H9 (cell line): Measurements from ENCODE around the gene HECW1. TPM values are rescaled to one million over a fixed set of nuclear protein-coding genes. Genes with fewer than 3 reads are reported as not detected.

Source experiments
- DNase-seq: peaks from one replicate; pipeline ENCODE4 v3.0.0-alpha.2; 2017
- H2AFZ ChIP-seq: one replicate; pipeline ENCODE4 v1.6.1; 2013; ENCODE audit warnings: mild to moderate bottlenecking, low read length, control low read depth, moderate library complexity
- H2AK5ac ChIP-seq: 2 replicates; pipeline ENCODE4 v1.6.1; 2013; ENCODE audit warnings: low read length, control low read depth, mixed read lengths; ENCODE audit not compliant: insufficient read length
- H2BK120ac ChIP-seq: one replicate; pipeline ENCODE4 v1.6.1; 2013; ENCODE audit warnings: low read depth, mild to moderate bottlenecking, low read length, control low read depth, inconsistent platforms; ENCODE audit not compliant: poor library complexity, severe bottlenecking
- H2BK12ac ChIP-seq: 2 replicates; pipeline ENCODE4 v1.6.1; 2013; ENCODE audit warnings: low read length, control low read depth, mixed read lengths, low read depth; ENCODE audit not compliant: insufficient read length
- H2BK15ac ChIP-seq: 2 replicates; pipeline ENCODE4 v1.6.1; 2013; ENCODE audit warnings: low read depth, low read length, control low read depth
- H2BK20ac ChIP-seq: one replicate; pipeline ENCODE4 v1.6.1; 2013; ENCODE audit warnings: low read depth, mild to moderate bottlenecking, low read length, control low read depth, inconsistent platforms; ENCODE audit not compliant: poor library complexity, severe bottlenecking
- H2BK5ac ChIP-seq: 2 replicates; pipeline ENCODE4 v1.6.1; 2013; ENCODE audit warnings: low read length, control low read depth, mixed read lengths; ENCODE audit not compliant: insufficient read length
- H3K14ac ChIP-seq: 2 replicates; pipeline ENCODE4 v1.6.1; 2013; ENCODE audit warnings: low read length, control low read depth; ENCODE audit not compliant: insufficient read depth
- H3K18ac ChIP-seq: 2 replicates; pipeline ENCODE4 v1.6.1; 2013; ENCODE audit warnings: low read depth, mild to moderate bottlenecking, mixed read lengths, low read length, control low read depth; ENCODE audit not compliant: insufficient read length
- H3K23ac ChIP-seq: 2 replicates; pipeline ENCODE4 v1.6.1; 2013; ENCODE audit warnings: low read length, control low read depth, mixed read lengths, low read depth; ENCODE audit not compliant: insufficient read length
- H3K23me2 ChIP-seq: 2 replicates; pipeline ENCODE4 v1.6.1; 2013; ENCODE audit warnings: low read depth, mild to moderate bottlenecking, mixed read lengths, low read length, control low read depth; ENCODE audit not compliant: insufficient read length, poor library complexity, severe bottlenecking
- H3K27ac ChIP-seq: 2 replicates; pipeline ENCODE4 v1.5.1; 2013; ENCODE audit warnings: low read length, control low read depth, mixed read lengths, low read depth; ENCODE audit not compliant: insufficient read length
- H3K27me3 ChIP-seq: 2 replicates; pipeline ENCODE4 v1.6.1; 2013; ENCODE audit warnings: low read length, control low read depth, inconsistent platforms; ENCODE audit not compliant: insufficient read depth
- H3K4ac ChIP-seq: 2 replicates; pipeline ENCODE4 v1.6.1; 2013; ENCODE audit warnings: low read depth, mild to moderate bottlenecking, control low read depth, inconsistent platforms, low read length, moderate library complexity
- H3K4me1 ChIP-seq: 2 replicates; pipeline ENCODE4 v1.6.1; 2013; ENCODE audit warnings: low read length, control low read depth, inconsistent platforms; ENCODE audit not compliant: insufficient read depth
- H3K4me2 ChIP-seq: 2 replicates; pipeline ENCODE4 v1.6.1; 2013; ENCODE audit warnings: low read length, control low read depth, mixed read lengths; ENCODE audit not compliant: insufficient read length, insufficient read depth
- H3K56ac ChIP-seq: 2 replicates; pipeline ENCODE4 v1.6.1; 2013; ENCODE audit warnings: low read depth, mild to moderate bottlenecking, mixed read lengths, low read length, control low read depth; ENCODE audit not compliant: insufficient read length
- H3K79me1 ChIP-seq: 2 replicates; pipeline ENCODE4 v1.6.1; 2013; ENCODE audit warnings: low read depth, mild to moderate bottlenecking, moderate library complexity, low read length, control low read depth, inconsistent platforms; ENCODE audit not compliant: insufficient read depth, poor library complexity, severe bottlenecking
- H3K79me2 ChIP-seq: 2 replicates; pipeline ENCODE4 v1.6.1; 2013; ENCODE audit warnings: low read length, control low read depth, inconsistent platforms; ENCODE audit not compliant: insufficient read depth
- H3K9ac ChIP-seq: 2 replicates; pipeline ENCODE4 v1.6.1; 2013; ENCODE audit warnings: low read length, control low read depth, mixed read lengths; ENCODE audit not compliant: insufficient read length; ENCODE audit errors: extremely low read depth
- H3K9me3 ChIP-seq: one replicate; pipeline ENCODE4 v1.6.1; 2013; ENCODE audit warnings: low read depth, low read length, inconsistent platforms; ENCODE audit not compliant: control insufficient read depth
- H3T11ph ChIP-seq: one replicate; pipeline ENCODE4 v1.6.1; 2013; ENCODE audit warnings: mild to moderate bottlenecking, low read length, control low read depth, inconsistent platforms
- H4K20me1 ChIP-seq: one replicate; pipeline ENCODE4 v1.6.1; 2013; ENCODE audit not compliant: control insufficient read depth, insufficient read length, insufficient read depth
- H4K5ac ChIP-seq: 2 replicates; pipeline ENCODE4 v1.6.1; 2013; ENCODE audit warnings: low read depth, mild to moderate bottlenecking, mixed read lengths, low read length, control low read depth; ENCODE audit not compliant: insufficient read length
- H4K8ac ChIP-seq: replicated peaks from 2 replicates; pipeline ENCODE4 v1.6.1; 2013; ENCODE audit warnings: low read length, control low read depth, mixed read lengths, low read depth; ENCODE audit not compliant: insufficient read length
- H4K91ac ChIP-seq: 2 replicates; pipeline ENCODE4 v1.6.1; 2013; ENCODE audit warnings: low read depth, mild to moderate bottlenecking, moderate library complexity, mixed read lengths, low read length, control low read depth; ENCODE audit not compliant: insufficient read length
- H3K27ac Mint-ChIP-seq, 3 experiments: 2 replicates in 2 of 3; 3 replicates in 1 of 3; pipeline ENCODE4 v1.8.0; 2020 to 2021; ENCODE audit warnings: mixed read lengths in 3 of 3, mild to moderate bottlenecking in 1 of 3, moderate library complexity in 1 of 3
- H3K27me3 Mint-ChIP-seq: 2 replicates; pipeline ENCODE4 v1.8.0; 2021; ENCODE audit warnings: low read depth, mild to moderate bottlenecking, moderate library complexity, mixed read lengths
- H3K36me3 Mint-ChIP-seq, 3 experiments: 2 replicates in 2 of 3; 3 replicates in 1 of 3; pipeline ENCODE4 v1.8.0; 2020 to 2021; ENCODE audit warnings: low read depth in 3 of 3, mixed read lengths in 3 of 3; ENCODE audit not compliant: insufficient read depth in 1 of 3
- H3K4me1 Mint-ChIP-seq, 2 experiments: 2 replicates each; pipeline ENCODE4 v1.8.0; 2020; ENCODE audit warnings: mixed read lengths in 2 of 2
- H3K4me3 Mint-ChIP-seq, 2 experiments: 2 replicates in 1 of 2; 3 replicates in 1 of 2; pipeline ENCODE4 v1.8.0; 2020 to 2021; ENCODE audit warnings: mild to moderate bottlenecking in 2 of 2, mixed read lengths in 2 of 2, moderate library complexity in 1 of 2
- H3K9me3 Mint-ChIP-seq, 2 experiments: 2 replicates in 1 of 2; 3 replicates in 1 of 2; pipeline ENCODE4 v1.8.0; 2020; ENCODE audit warnings: mild to moderate bottlenecking in 2 of 2, mixed read lengths in 2 of 2, moderate library complexity in 1 of 2
- WGBS: extraction: QIAGEN DNeasy Blood & Tissue Kit; methylation state at CpG from one replicate; pipeline ENCODE4 v1.1.7; 2013; ENCODE audit warnings: missing lambda C conversion rate, low lambda C conversion rate, mixed read lengths; ENCODE audit not compliant: insufficient read length; ENCODE audit errors: extremely low coverage; 5-methylcytosine and 5-hydroxymethylcytosine counted together
- total RNA-seq: library from RNA; stranded (reverse); gene quantifications from 2 replicates; pipeline ENCODE4 v1.2.1, GENCODE V29; 2021
- TF ChIP-seq, protein P1 (sequence below): fragments of 200-600 bp; sonication (generic); conservative IDR thresholded peaks from 3 replicates; pipeline ENCODE4 v1.8.0; 2021; ENCODE audit warnings: antibody characterized with exemption, mild to moderate bottlenecking

HECW1 gene
- total RNA-seq, 1 experiment from 2014 or later: 5.0 TPM

DNA sequence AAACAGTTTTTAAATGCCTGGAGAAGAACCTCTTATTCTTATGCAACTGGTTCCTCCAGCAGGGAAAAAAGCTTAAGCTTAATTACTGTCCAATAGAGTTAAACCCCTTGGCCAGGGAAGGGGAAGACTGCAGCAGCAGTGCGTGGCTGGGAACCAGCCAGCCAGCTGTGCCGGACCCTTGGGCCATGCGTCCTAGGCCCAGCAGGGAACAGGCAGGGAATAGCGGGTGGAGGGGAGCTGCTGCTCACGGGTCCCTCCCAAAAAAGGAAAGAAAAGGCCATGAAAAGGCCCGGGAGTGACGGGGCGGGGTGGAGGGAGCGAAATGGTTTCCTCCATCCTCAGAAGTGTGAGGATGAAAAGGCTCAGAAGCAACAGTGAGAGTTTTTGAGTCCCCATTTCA, 35.2 kb upstream of the HECW1 start:
- no peak overlapping the region for H3K56ac ChIP-seq
- H3K9me3 Mint-ChIP-seq: no peaks in the 10 kb centered on the region; a peak in 1 of 5 replicates
- H3K4me3 Mint-ChIP-seq: peak overlapping the region in 1 of 2 experiments; percentile 24; a peak in 2 of 5 replicates
- H2BK5ac ChIP-seq: no peak overlapping the region
- no CpG with 5 or more reads among the region's 9 CpGs for WGBS
- TF ChIP-seq, protein P1, sequence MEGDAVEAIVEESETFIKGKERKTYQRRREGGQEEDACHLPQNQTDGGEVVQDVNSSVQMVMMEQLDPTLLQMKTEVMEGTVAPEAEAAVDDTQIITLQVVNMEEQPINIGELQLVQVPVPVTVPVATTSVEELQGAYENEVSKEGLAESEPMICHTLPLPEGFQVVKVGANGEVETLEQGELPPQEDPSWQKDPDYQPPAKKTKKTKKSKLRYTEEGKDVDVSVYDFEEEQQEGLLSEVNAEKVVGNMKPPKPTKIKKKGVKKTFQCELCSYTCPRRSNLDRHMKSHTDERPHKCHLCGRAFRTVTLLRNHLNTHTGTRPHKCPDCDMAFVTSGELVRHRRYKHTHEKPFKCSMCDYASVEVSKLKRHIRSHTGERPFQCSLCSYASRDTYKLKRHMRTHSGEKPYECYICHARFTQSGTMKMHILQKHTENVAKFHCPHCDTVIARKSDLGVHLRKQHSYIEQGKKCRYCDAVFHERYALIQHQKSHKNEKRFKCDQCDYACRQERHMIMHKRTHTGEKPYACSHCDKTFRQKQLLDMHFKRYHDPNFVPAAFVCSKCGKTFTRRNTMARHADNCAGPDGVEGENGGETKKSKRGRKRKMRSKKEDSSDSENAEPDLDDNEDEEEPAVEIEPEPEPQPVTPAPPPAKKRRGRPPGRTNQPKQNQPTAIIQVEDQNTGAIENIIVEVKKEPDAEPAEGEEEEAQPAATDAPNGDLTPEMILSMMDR: no peak
- H4K91ac ChIP-seq: no peak overlapping the region
- no peak overlapping the region for H2BK120ac ChIP-seq
- H3K18ac ChIP-seq: peak overlapping the region; percentile 34
- peak; percentile 43 for DNase-seq
- no peak overlapping the region for H2BK20ac ChIP-seq
- no peak overlapping the region for H3T11ph ChIP-seq
- H3K4ac ChIP-seq: no peak overlapping the region
- H2BK15ac ChIP-seq: no peak overlapping the region
- H3K23me2 ChIP-seq: no peaks in the 10 kb centered on the region
- H3K27ac ChIP-seq: no peak overlapping the region
- H2AK5ac ChIP-seq: no peak overlapping the region
- peak overlapping the region; percentile 44 to 88 (median 45); a peak in 5 of 7 replicates for H3K27ac Mint-ChIP-seq
- H3K27me3 Mint-ChIP-seq: no peaks in the 10 kb centered on the region; the same call in 1 of the 2 replicates
- H4K5ac ChIP-seq: no peak overlapping the region
- no peak overlapping the region for H2AFZ ChIP-seq
- no peak overlapping the region for H3K9ac ChIP-seq
- H3K79me1 ChIP-seq: no peaks in the 10 kb centered on the region
- no peak overlapping the region for H3K23ac ChIP-seq
- H4K8ac ChIP-seq: no peak overlapping the region
- H3K27me3 ChIP-seq: no peaks in the 10 kb centered on the region
- H3K4me1 Mint-ChIP-seq: peaks cover 31% of the 10 kb centered on the region in 2 experiments
- peak overlapping the region; percentile 41 for H2BK12ac ChIP-seq
- no peaks in the 10 kb centered on the region for H3K36me3 Mint-ChIP-seq
- no peaks in the 10 kb centered on the region for H3K79me2 ChIP-seq
- peaks cover 10% of the 10 kb centered on the region for H3K4me1 ChIP-seq
- no peak overlapping the region for H3K14ac ChIP-seq
- no peaks in the 10 kb centered on the region for H4K20me1 ChIP-seq
- H3K9me3 ChIP-seq: no peaks in the 10 kb centered on the region
- H3K4me2 ChIP-seq: no peak overlapping the region
